HepG2 (cell line): ENCODE data around the gene LHPP. TPM values are rescaled to one million over a fixed set of nuclear protein-coding genes. Genes with fewer than 3 reads are reported as not detected.

Experiments used
- ATAC-seq: fragments of 200-7000 bp; cut with Tn5 transposase; 3 replicates; pipeline ENCODE4 v1.9.1; 2020; ENCODE audit warnings: mild to moderate bottlenecking, moderate library complexity
- BruUV-seq: library from RNA; stranded (reverse); fragments of 400-500 nt; replicated peaks from 2 replicates; lab custom pipeline; 2021; lab: Mats Ljungman, UMichigan
- CTCF ChIA-PET: fragments of 300-600 bp; formaldehyde crosslinking; extraction: SDS; loops from one replicate; lab custom pipeline; 2021; ENCODE audit warnings: low total read pairs, inconsistent platforms, low intra/inter-chr PET ratio; lab: Yijun Ruan, JAX
- POLR2A ChIA-PET: fragments of 350-600 bp; sonication (Branson Sonifier 250); formaldehyde crosslinking; loops from one replicate; lab custom pipeline; 2020; ENCODE audit warnings: antibody characterized with exemption, inconsistent platforms; lab: Yijun Ruan, JAX
- DNase-seq: peaks from one replicate; pipeline ENCODE4 v3.0.0-alpha.2; 2015; ENCODE audit warnings: low spot score
- FAIRE-seq: peaks from 3 replicates; lab custom pipeline; 2011; peaks lifted over from hg19 to GRCh38; lab: Jason Lieb, UNC
- H2AFZ ChIP-seq: one replicate; pipeline ENCODE4 v1.6.1; 2011; ENCODE audit warnings: low read length, inconsistent platforms
- H3K27ac ChIP-seq: fragments of 300-600 bp; 3 replicates; pipeline ENCODE4 v1.8.0; 2011; ENCODE audit warnings: mixed run types, mild to moderate bottlenecking, mixed read lengths, low read length, inconsistent platforms; ENCODE audit not compliant: insufficient read depth; ENCODE audit errors: extremely low read length
- H3K27me3 ChIP-seq, 2 experiments: fragments of 200-600 bp in 1 of 2; 2 replicates in 1 of 2; 3 replicates in 1 of 2; pipeline versions ENCODE4 v1.6.0 to v1.8.0; 2011; ENCODE audit warnings: low read length in 2 of 2, mild to moderate bottlenecking in 2 of 2, moderate library complexity in 2 of 2, inconsistent platforms in 1 of 2; ENCODE audit not compliant: insufficient read depth in 2 of 2, control insufficient read depth in 1 of 2
- H3K36me3 ChIP-seq, 2 experiments: fragments of 200-600 bp in 1 of 2; replicated peaks in 1 of 2; 2 replicates in 1 of 2; 3 replicates in 1 of 2; pipeline versions ENCODE4 v1.5.1 to v1.8.0; 2011; ENCODE audit warnings: low read length in 2 of 2, inconsistent platforms in 1 of 2; ENCODE audit not compliant: insufficient read depth in 2 of 2, control insufficient read depth in 1 of 2
- H3K4me1 ChIP-seq: 2 replicates; pipeline ENCODE4 v1.5.1; 2012; ENCODE audit warnings: low read length, inconsistent platforms; ENCODE audit not compliant: insufficient read depth
- H3K4me2 ChIP-seq: 2 replicates; pipeline ENCODE4 v1.6.0; 2011; ENCODE audit warnings: low read depth, low read length, inconsistent platforms
- H3K4me3 ChIP-seq, 3 experiments: fragments of 200-600 bp in 1 of 3; sonication (generic), shearing (Covaris generic) in 1 of 3; replicated peaks in 1 of 3; 2 replicates each; pipeline ENCODE4 v1.5.1; 2011 to 2016; ENCODE audit warnings: low read length in 3 of 3, inconsistent platforms in 2 of 3, low read depth in 2 of 3, mild to moderate bottlenecking in 2 of 3, control low read depth in 1 of 3, mixed read lengths in 1 of 3; ENCODE audit not compliant: insufficient read depth in 1 of 3
- H3K79me2 ChIP-seq: one replicate; pipeline ENCODE4 v1.6.1; 2011; ENCODE audit warnings: low read length, inconsistent platforms; ENCODE audit not compliant: insufficient read depth
- H3K9ac ChIP-seq: 2 replicates; pipeline ENCODE4 v1.6.0; 2011; ENCODE audit warnings: mild to moderate bottlenecking, low read depth, low read length, inconsistent platforms; ENCODE audit not compliant: insufficient read depth
- H3K9me3 ChIP-seq: 2 replicates; pipeline ENCODE4 v1.5.1; 2012; ENCODE audit warnings: mild to moderate bottlenecking, low read length
- H4K20me1 ChIP-seq: 2 replicates; pipeline ENCODE4 v1.6.0; 2011; ENCODE audit warnings: inconsistent platforms, mild to moderate bottlenecking, low read length, moderate library complexity; ENCODE audit not compliant: insufficient read depth
- FOXO1 ChIP-seq: sonication (generic); formaldehyde crosslinking; IDR thresholded peaks from 2 replicates; pipeline ENCODE4 v1.4.0; 2020; ENCODE audit warnings: missing genetic modification reagents
- IKZF1 ChIP-seq: fragments of 450-650 bp; IDR thresholded peaks from 2 replicates; pipeline ENCODE4 v1.7.1; 2016
- ISX ChIP-seq: sonication (generic); formaldehyde crosslinking; conservative IDR thresholded peaks from 2 replicates; pipeline ENCODE4 v1.5.0; 2020; ENCODE audit warnings: missing genetic modification reagents
- MYNN ChIP-seq: sonication (generic); formaldehyde crosslinking; IDR thresholded peaks from 2 replicates; pipeline ENCODE4 v1.4.0; 2020; ENCODE audit warnings: mild to moderate bottlenecking, low read depth, missing genetic modification reagents
- REL ChIP-seq: sonication (generic); formaldehyde crosslinking; conservative IDR thresholded peaks from 2 replicates; pipeline ENCODE4 v1.8.0; 2022; ENCODE audit warnings: mild to moderate bottlenecking, missing genetic modification reagents, moderate library complexity
- RFX5 ChIP-seq: IDR thresholded peaks from 2 replicates; pipeline ENCODE4 v1.6.1; 2011; ENCODE audit warnings: low read depth, low read length, improper control_type of control experiment
- SAFB2 ChIP-seq: sonication (generic); formaldehyde crosslinking; IDR thresholded peaks from 2 replicates; pipeline ENCODE4 v1.5.1; 2020; ENCODE audit warnings: missing genetic modification reagents, low read depth, mild to moderate bottlenecking, borderline replicate concordance
- SETDB1 ChIP-seq: sonication (generic); formaldehyde crosslinking; IDR thresholded peaks from 2 replicates; pipeline ENCODE4 v1.5.1; 2020; ENCODE audit warnings: missing genetic modification reagents, mild to moderate bottlenecking, borderline replicate concordance
- TMF1 ChIP-seq: sonication (generic); formaldehyde crosslinking; IDR thresholded peaks from 2 replicates; pipeline ENCODE4 v1.8.1; 2022; ENCODE audit warnings: low read depth, missing genetic modification reagents
- ZFP41 ChIP-seq: sonication (generic); formaldehyde crosslinking; IDR thresholded peaks from 2 replicates; pipeline ENCODE4 v1.4.0; 2020; ENCODE audit warnings: mild to moderate bottlenecking, missing genetic modification reagents, borderline replicate concordance
- WGBS: methylation state at CpG from one replicate; pipeline ENCODE4 v1.1.6; 2017; ENCODE audit warnings: low lambda C conversion rate; 5-methylcytosine and 5-hydroxymethylcytosine counted together
- in situ Hi-C: cut with HindIII; loops from 2 replicates; pipeline ENCODE4 v1.10.0; 2017; ENCODE audit warnings: low pct_unique_long_range_greater_than_20kb; ENCODE audit not compliant: extremely low pct_ligation_motif_present
- intact Hi-C: fragments of 100-400 bp; cut with micrococcal nuclease; formaldehyde crosslinking; loops from one replicate; pipeline ENCODE4 v1.10.0; 2022; ENCODE audit not compliant: unreplicated experiment
- polyA plus RNA-seq, 8 experiments: library from polyadenylated mRNA; depleted of rRNA in 3 of 8; stranded (reverse) in 7 of 8; unstranded in 1 of 8; fragments of >200 nt; fragmentation: Illumina TruSeq in 4 of 8; extraction: Trizol in 4 of 8; gene quantifications; 2 replicates each; pipeline versions ENCODE4 v1.2.1 to v1.2.3, GENCODE V29; 2011 to 2016; ENCODE audit warnings: low read depth in 4 of 8, missing spikeins in 1 of 8, mixed read lengths in 1 of 8; ENCODE audit not compliant: insufficient read depth in 1 of 8
- total RNA-seq, 5 experiments: library from RNA; depleted of rRNA; stranded (reverse); fragments of >200 nt; fragmentation: Illumina TruSeq; extraction: Trizol; gene quantifications; 2 replicates each; pipeline ENCODE4 v1.2.3, GENCODE V29; 2016; ENCODE audit warnings: low read depth in 1 of 5
- TF ChIP-seq, protein P1 (sequence below): sonication (generic); formaldehyde crosslinking; IDR thresholded peaks from 2 replicates; pipeline ENCODE4 v1.4.0; 2020; ENCODE audit warnings: missing genetic modification reagents
- TF ChIP-seq, protein P2 (sequence below): sonication (generic); formaldehyde crosslinking; IDR thresholded peaks from 2 replicates; pipeline ENCODE4 v1.4.0; 2020; ENCODE audit warnings: missing genetic modification reagents
- TF ChIP-seq, protein P3 (sequence below): sonication (generic); formaldehyde crosslinking; IDR thresholded peaks from 2 replicates; pipeline ENCODE4 v1.9.0; 2021; ENCODE audit warnings: missing genetic modification reagents, borderline replicate concordance
- TF ChIP-seq, protein P4 (sequence below): IDR thresholded peaks from 2 replicates; pipeline ENCODE4 v1.6.1; 2012; ENCODE audit warnings: inconsistent platforms

LHPP gene
- total and polyA plus RNA-seq, 2 of the 13 experiments (the other 11 are each of a cell fraction or from before 2014, with no cell fraction given), result 5.2 to 13.1 TPM

DNA sequence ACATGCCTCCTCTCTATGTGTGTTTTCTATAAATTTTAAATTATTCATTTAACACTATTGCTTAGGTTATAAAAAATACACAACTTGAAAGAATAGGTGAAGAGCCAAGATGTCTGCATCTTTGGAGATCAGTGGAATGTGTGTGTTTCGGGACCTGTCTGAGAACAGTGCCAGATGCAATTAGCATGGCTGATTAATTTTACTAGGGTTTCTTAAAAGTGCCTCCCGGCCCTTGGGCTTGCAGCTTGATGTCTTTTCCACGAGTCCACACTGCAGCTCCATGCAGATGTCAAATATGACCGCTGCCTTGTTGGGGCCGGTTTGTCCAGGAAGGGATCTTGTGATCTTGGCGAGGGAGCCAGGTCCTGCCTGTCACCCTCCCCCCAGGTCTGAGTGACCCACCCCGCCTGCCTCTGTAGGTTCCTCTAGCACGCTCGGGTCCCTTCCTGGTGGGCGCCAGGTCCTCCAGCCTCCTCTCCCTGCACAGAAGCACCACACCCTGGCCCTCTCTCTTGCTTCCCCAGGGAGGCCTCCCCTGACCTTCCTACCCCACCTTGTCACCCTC, 20.7 kb downstream of the LHPP start (continued):
- TF ChIP-seq, protein P1, sequence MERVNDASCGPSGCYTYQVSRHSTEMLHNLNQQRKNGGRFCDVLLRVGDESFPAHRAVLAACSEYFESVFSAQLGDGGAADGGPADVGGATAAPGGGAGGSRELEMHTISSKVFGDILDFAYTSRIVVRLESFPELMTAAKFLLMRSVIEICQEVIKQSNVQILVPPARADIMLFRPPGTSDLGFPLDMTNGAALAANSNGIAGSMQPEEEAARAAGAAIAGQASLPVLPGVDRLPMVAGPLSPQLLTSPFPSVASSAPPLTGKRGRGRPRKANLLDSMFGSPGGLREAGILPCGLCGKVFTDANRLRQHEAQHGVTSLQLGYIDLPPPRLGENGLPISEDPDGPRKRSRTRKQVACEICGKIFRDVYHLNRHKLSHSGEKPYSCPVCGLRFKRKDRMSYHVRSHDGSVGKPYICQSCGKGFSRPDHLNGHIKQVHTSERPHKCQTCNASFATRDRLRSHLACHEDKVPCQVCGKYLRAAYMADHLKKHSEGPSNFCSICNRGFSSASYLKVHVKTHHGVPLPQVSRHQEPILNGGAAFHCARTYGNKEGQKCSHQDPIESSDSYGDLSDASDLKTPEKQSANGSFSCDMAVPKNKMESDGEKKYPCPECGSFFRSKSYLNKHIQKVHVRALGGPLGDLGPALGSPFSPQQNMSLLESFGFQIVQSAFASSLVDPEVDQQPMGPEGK (CRISPR knock-in tag), result no peak
- TF ChIP-seq, protein P2, sequence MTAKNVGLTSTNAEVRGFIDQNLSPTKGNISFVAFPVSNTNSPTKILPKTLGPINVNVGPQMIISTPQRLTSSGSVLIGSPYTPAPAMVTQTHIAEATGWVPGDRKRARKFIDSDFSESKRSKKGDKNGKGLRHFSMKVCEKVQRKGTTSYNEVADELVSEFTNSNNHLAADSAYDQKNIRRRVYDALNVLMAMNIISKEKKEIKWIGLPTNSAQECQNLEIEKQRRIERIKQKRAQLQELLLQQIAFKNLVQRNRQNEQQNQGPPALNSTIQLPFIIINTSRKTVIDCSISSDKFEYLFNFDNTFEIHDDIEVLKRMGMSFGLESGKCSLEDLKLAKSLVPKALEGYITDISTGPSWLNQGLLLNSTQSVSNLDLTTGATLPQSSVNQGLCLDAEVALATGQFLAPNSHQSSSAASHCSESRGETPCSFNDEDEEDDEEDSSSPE (CRISPR knock-in tag), result no peak
- TF ChIP-seq, protein P3, sequence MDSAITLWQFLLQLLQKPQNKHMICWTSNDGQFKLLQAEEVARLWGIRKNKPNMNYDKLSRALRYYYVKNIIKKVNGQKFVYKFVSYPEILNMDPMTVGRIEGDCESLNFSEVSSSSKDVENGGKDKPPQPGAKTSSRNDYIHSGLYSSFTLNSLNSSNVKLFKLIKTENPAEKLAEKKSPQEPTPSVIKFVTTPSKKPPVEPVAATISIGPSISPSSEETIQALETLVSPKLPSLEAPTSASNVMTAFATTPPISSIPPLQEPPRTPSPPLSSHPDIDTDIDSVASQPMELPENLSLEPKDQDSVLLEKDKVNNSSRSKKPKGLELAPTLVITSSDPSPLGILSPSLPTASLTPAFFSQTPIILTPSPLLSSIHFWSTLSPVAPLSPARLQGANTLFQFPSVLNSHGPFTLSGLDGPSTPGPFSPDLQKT, result no peak
- TF ChIP-seq IKZF1 (no peak), TMF1 (CRISPR knock-in tag) (no peak), ZFP41 (no peak), FOXO1 (CRISPR knock-in tag) (no peak)

DNA sequence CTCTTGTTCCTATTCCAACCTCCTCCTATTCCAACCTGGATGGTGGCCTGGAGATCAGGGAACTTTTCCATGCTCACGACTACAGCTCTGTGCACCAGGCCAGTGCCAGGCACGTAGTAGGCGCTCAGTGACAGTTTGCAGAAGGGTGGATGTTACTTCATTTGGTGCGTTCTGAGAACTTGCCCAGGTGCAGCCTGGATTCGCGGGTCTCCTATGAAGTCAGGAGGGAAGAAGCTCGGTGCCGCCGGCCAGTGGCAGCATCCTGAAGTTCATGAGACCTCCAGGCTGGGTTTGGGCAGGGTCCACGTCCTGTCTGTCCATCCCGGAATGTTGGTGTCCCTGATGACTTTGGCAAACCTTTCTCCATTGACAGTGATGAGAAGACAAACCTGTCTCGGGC, 21.3 kb downstream of the LHPP start:
- H3K9ac ChIP-seq, result no peak overlapping the region
- no peaks in the 10 kb centered on the region; the same call in 1 of the 2 replicates for H4K20me1 ChIP-seq
- no peaks in the 10 kb centered on the region for H3K36me3 ChIP-seq
- ChIA-PET CTCF (no interaction called here), POLR2A (no interaction called here)
- intact Hi-C loops (no loop called here), in situ Hi-C loops (no loop called here)
- BruUV-seq, result no TSS peak
- peaks cover 29% of the 10 kb centered on the region for H3K4me1 ChIP-seq
- WGBS, result 83% methylated on average over 12 of the region's 12 CpGs
- ATAC-seq, result no peak
- no peaks in the 10 kb centered on the region for H3K27me3 ChIP-seq
- no peak for FAIRE-seq
- no peak overlapping the region for H3K4me3 ChIP-seq
- no peak overlapping the region for H2AFZ ChIP-seq
- H3K79me2 ChIP-seq, result no peaks in the 10 kb centered on the region
- no peak for TF ChIP-seq RFX5
- TF ChIP-seq MYNN (CRISPR knock-in tag), result no peak
- TF ChIP-seq REL (CRISPR knock-in tag), result no peak
- no peak for TF ChIP-seq SAFB2 (CRISPR knock-in tag)
- TF ChIP-seq ISX (CRISPR knock-in tag), result no peak
- TF ChIP-seq SETDB1, result no peak
- TF ChIP-seq, protein P4, sequence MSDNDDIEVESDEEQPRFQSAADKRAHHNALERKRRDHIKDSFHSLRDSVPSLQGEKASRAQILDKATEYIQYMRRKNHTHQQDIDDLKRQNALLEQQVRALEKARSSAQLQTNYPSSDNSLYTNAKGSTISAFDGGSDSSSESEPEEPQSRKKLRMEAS, result no peak
- no peak for DNase-seq
- no peak overlapping the region for H3K4me2 ChIP-seq
- H3K27ac ChIP-seq, result no peak overlapping the region
- no peaks in the 10 kb centered on the region for H3K9me3 ChIP-seq
